Activated CD8-positive, alpha-beta T cell treated with anti-CD3 and anti-CD28 coated beads for 36 hours (primary cell): Measurements from ENCODE around the gene MS4A13. TPM values are rescaled to one million over a fixed set of nuclear protein-coding genes. Genes with fewer than 3 reads are reported as not detected.

ENCODE experiments used
- ATAC-seq: fragments of 200-7000 bp; cut with Tn5 transposase; one replicate; pipeline ENCODE4 v1.10.0; 2021; ENCODE audit warnings: mild to moderate bottlenecking, moderate library complexity
- CTCF ChIA-PET: fragments of 350-600 bp; sonication (Branson Sonifier 250); formaldehyde crosslinking; loops from one replicate; lab custom pipeline; 2021; ENCODE audit warnings: antibody characterized with exemption; lab: Charles Lee
- POLR2A ChIA-PET: fragments of 350-600 bp; sonication (Branson Sonifier 250); formaldehyde crosslinking; loops from one replicate; lab custom pipeline; 2021; ENCODE audit warnings: antibody characterized with exemption; lab: Charles Lee
- DNase-seq: peaks from one replicate; pipeline ENCODE4 v3.0.0-alpha.2; 2020
- H3K27ac Mint-ChIP-seq: one replicate; pipeline ENCODE4 v1.8.0; 2021; ENCODE audit warnings: mild to moderate bottlenecking, mixed read lengths
- H3K27me3 Mint-ChIP-seq: one replicate; pipeline ENCODE4 v1.8.0; 2021; ENCODE audit warnings: mixed read lengths
- H3K36me3 Mint-ChIP-seq: one replicate; pipeline ENCODE4 v1.8.0; 2021; ENCODE audit warnings: low read depth, mixed read lengths
- H3K4me1 Mint-ChIP-seq: one replicate; pipeline ENCODE4 v1.8.0; 2021; ENCODE audit warnings: low read depth, mixed read lengths
- H3K4me3 Mint-ChIP-seq: one replicate; pipeline ENCODE4 v1.8.0; 2021; ENCODE audit warnings: mild to moderate bottlenecking, moderate library complexity, mixed read lengths
- H3K9me3 Mint-ChIP-seq: one replicate; pipeline ENCODE4 v1.8.0; 2021; ENCODE audit warnings: mixed read lengths
- CTCF ChIP-seq: fragments of 200-600 bp; IDR thresholded peaks from one replicate; pipeline ENCODE4 v1.8.0; 2022; ENCODE audit warnings: antibody characterized with exemption, mild to moderate bottlenecking
- intact Hi-C: fragments of 100-400 bp; cut with micrococcal nuclease; formaldehyde crosslinking; loops from one replicate; pipeline ENCODE4 v1.10.0; 2022
- total RNA-seq, 2 experiments: library from RNA; stranded (reverse); gene quantifications; one replicate each; pipeline ENCODE4 v1.2.3, GENCODE V29; 2021

MS4A13 gene
- total RNA-seq, 2 experiments from 2014 or later = not detected

DNA sequence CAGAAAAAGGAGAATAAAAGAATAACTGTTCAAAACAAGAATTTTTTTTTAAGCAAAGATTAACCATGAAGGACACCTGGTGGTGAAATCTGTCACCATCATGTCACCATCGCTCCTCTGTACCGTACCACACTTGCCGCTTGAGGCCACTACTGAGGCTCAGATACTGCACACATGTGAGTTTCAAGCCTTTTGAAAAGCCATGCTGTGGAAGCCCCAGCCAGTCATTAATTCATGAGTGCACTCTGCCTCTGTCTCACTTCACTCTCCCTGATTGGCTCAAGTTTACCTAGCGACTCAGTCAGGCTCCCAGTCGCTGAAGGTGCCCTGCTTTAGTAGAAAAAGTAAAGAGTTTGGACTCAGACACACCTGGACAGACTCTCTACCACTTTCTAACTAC lies 29.2 kb upstream of the MS4A13 start:
- no peaks in the 10 kb centered on the region for H3K9me3 Mint-ChIP-seq
- CTCF ChIA-PET = interaction anchor here (1.4 kb wide), 1 partner anchor 123 kb away, joined by 7 read pairs; no protein-coding TSS in a partner anchor
- H3K4me3 Mint-ChIP-seq = no peak overlapping the region
- ATAC-seq (peak; percentile 56), DNase-seq (peak; percentile 42)
- intact Hi-C loops = loop anchor here (5.0 to 10.0 kb wide), 2 partner anchors 124 to 221 kb away; no protein-coding TSS in a partner anchor
- H3K4me1 Mint-ChIP-seq = no peaks in the 10 kb centered on the region
- peaks cover 6% of the 10 kb centered on the region for H3K27me3 Mint-ChIP-seq
- H3K27ac Mint-ChIP-seq = no peak overlapping the region
- no peaks in the 10 kb centered on the region for H3K36me3 Mint-ChIP-seq
- peak; percentile 20 for TF ChIP-seq CTCF
- POLR2A ChIA-PET = no interaction called here

- DNase-seq (no peak), ATAC-seq (no peak)
- POLR2A ChIA-PET = no interaction called here
- H3K9me3 Mint-ChIP-seq = no peaks in the 10 kb centered on the region
- H3K4me1 Mint-ChIP-seq = no peaks in the 10 kb centered on the region
- no peak within 1 kb of the TSS for H3K4me3 Mint-ChIP-seq
- H3K27me3 Mint-ChIP-seq = peaks cover 10% of the 10 kb centered on the region
- intact Hi-C loops = no loop called here
- H3K27ac Mint-ChIP-seq = no peak within 1 kb of the TSS
- no peaks in the 10 kb centered on the region for H3K36me3 Mint-ChIP-seq
- CTCF ChIA-PET = no interaction called here
- TF ChIP-seq CTCF = no peak
These were observed 22.6 kb upstream of the MS4A13 start, which contains the start of gene MS4A12 for GRCh38 chr11:60492488-60493009. MS4A12 (plus strand) TSS chr11:60492778; CDS start chr11:60497319, 4,541 bp downstream.

GRCh38 chr11:60493454-60493853 lies 21.7 kb upstream of the MS4A13 start:
- Mint-ChIP-seq H3K27me3 (peaks cover 14% of the 10 kb centered on the region), H3K4me3 (no peak overlapping the region), H3K9me3 (no peaks in the 10 kb centered on the region), H3K27ac (no peak overlapping the region), H3K4me1 (no peaks in the 10 kb centered on the region), H3K36me3 (no peaks in the 10 kb centered on the region)
- DNase-seq (no peak), ATAC-seq (no peak)
- CTCF ChIA-PET = no interaction called here
- intact Hi-C loops = no loop called here
- POLR2A ChIA-PET = no interaction called here
- TF ChIP-seq CTCF = no peak

DNA sequence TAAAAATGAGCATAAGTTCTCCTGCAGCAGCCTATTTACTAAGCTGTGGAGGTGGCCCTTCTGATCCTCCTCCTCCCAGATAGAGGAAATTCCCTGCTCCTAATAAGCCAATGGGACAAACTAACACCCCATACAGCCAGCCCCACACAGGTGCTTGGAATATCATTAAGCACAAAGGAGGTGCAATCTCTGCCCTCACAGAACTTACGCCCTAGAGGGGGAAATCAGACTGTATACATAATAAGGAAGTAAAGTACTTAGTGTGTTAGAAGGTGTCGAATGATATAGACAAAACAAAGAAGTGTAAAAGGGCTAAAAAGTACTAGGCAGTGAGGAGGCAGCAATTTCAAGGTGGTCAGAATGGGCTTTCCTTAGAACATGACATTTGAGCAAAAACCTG lies 16.8 kb upstream of the MS4A13 start:
- POLR2A ChIA-PET = no interaction called here

More for the DNA sequence above, 16.8 kb upstream of the MS4A13 start:
- ATAC-seq (no peak), DNase-seq (no peak)
- TF ChIP-seq CTCF = no peak
- Mint-ChIP-seq H3K4me3 (no peak overlapping the region), H3K27me3 (peaks cover 29% of the 10 kb centered on the region), H3K27ac (no peak overlapping the region), H3K4me1 (no peaks in the 10 kb centered on the region), H3K9me3 (no peaks in the 10 kb centered on the region), H3K36me3 (no peaks in the 10 kb centered on the region)
- CTCF ChIA-PET = interaction anchor here (1.1 kb wide), 1 partner anchor 135 kb away, joined by 3 read pairs; no protein-coding TSS in a partner anchor
- intact Hi-C loops = no loop called here
